Fibroblast of the conjunctiva (primary cell): ENCODE data around the gene RXFP3.
"Not testable (repeated sequence)": the region's sequence is repeated elsewhere in the genome, so short reads cannot be mapped to it uniquely, and the experiment has no call there.

Experiments
- DNase-seq: peaks from one replicate; pipeline ENCODE4 v3.0.0-alpha.2; 2010; ENCODE audit warnings: low read depth

RXFP3 gene, protein sequence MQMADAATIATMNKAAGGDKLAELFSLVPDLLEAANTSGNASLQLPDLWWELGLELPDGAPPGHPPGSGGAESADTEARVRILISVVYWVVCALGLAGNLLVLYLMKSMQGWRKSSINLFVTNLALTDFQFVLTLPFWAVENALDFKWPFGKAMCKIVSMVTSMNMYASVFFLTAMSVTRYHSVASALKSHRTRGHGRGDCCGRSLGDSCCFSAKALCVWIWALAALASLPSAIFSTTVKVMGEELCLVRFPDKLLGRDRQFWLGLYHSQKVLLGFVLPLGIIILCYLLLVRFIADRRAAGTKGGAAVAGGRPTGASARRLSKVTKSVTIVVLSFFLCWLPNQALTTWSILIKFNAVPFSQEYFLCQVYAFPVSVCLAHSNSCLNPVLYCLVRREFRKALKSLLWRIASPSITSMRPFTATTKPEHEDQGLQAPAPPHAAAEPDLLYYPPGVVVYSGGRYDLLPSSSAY

DNA sequence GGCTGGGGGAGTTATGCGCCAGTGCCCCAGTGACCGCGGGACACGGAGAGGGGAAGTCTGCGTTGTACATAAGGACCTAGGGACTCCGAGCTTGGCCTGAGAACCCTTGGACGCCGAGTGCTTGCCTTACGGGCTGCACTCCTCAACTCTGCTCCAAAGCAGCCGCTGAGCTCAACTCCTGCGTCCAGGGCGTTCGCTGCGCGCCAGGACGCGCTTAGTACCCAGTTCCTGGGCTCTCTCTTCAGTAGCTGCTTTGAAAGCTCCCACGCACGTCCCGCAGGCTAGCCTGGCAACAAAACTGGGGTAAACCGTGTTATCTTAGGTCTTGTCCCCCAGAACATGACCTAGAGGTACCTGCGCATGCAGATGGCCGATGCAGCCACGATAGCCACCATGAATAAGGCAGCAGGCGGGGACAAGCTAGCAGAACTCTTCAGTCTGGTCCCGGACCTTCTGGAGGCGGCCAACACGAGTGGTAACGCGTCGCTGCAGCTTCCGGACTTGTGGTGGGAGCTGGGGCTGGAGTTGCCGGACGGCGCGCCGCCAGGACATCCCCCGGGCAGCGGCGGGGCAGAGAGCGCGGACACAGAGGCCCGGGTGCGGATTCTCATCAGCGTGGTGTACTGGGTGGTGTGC is at the start of gene RXFP3:
Gene RXFP3, plus strand, starts transcription at position 6 of the 636 bp plus-strand sequence. Its CDS starts 355 bp downstream, at position 361.
- no peak for DNase-seq

DNA sequence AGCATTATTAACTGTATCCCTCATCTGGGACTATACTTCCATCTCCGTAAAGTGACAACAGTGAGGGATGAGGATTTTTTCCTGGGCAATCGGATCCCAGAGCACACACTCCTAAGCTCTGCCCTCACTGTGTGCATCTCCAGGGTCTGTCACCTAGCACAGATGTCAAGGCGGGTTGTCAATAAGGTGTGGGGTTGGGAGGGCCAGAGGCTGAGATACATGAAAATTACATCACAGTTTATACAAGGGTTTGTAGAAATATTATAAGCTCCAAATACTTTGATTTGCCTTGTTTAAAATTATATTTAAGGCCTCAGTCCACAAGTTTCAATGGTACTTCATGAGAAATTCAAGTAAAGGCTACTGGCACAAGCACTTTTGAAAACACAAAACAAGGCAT is 48.9 kb upstream of the RXFP3 start:
- DNase-seq: no peak

DNA sequence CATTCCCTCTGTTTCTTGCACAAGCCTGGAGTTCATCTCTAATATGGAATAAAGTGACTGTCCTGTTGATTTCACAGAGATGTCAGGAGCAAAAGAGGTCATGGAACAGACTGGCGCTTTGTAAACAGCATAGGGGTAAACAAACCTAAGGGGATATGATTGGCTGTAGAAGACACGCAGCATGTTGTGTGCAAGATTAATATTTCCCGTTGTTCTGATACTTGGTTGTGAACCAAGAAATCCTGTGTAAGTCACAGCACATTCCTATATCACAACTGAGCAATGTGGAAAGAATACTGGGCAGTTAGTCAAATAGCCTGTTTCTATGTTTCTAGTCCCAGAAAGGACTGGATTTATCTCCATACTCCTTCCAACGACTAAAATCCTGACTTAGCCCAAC is 47.6 kb upstream of the RXFP3 start:
- DNase-seq: no peak

DNA sequence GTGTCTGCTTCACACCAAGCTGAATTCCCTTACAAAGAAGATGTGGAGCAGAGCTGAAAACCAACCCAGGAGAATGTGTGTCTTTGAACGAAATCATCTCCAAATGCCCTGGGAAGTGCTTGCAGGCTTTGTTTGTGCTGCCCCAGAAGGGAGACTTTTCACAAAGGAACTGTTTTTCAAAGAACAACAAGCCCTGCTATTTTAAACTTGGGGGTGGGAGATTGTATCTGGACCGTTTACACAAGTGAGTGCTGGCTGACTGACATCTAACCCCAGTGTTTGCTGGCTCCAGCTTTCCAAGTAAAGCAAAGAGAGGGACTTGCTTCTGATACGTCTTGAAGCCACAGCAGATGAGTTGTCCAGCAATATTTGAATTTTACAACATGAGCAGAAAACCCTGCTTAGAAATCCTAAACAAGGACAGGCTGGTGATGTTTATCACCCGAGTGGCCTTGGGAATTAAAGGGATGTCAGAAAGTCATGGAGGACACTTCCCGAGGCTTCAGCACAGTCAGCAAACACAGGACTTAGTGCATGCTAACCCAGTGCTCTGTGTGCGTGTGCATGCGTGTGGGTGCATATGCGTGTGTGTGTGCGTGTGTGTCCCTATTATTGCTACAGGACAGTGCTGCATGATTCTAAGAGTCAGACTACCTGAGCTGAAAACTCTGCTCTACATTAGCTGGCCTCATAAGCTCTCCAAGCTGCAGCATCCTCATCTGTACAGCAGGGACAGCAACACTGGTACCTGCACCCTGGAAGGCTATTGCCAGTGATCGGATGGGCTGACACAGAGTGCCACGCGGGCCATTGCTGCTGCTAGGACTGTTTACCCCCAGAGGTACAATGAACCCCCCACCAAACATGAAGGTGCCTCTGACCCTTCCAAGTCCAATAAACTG is 45.8 kb upstream of the RXFP3 start:
- no peak for DNase-seq

DNA sequence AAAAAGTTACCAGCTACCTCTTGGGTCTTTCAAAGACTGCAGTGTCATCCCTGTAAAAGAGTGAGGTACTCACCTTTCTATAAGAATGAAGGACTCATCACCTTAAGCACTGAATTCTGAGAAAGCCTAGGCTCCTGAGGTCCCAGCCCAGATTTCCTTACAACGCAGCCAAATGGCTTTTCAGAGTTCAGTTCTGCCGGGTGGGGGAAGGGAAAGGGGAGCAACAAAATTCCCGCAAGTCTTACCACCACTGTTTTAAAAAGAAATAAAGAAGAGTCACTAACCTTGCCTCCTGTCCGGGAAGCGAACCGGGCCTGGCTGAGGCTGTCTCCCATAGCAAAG is 44.8 kb upstream of the RXFP3 start:
- DNase-seq: no peak

DNA sequence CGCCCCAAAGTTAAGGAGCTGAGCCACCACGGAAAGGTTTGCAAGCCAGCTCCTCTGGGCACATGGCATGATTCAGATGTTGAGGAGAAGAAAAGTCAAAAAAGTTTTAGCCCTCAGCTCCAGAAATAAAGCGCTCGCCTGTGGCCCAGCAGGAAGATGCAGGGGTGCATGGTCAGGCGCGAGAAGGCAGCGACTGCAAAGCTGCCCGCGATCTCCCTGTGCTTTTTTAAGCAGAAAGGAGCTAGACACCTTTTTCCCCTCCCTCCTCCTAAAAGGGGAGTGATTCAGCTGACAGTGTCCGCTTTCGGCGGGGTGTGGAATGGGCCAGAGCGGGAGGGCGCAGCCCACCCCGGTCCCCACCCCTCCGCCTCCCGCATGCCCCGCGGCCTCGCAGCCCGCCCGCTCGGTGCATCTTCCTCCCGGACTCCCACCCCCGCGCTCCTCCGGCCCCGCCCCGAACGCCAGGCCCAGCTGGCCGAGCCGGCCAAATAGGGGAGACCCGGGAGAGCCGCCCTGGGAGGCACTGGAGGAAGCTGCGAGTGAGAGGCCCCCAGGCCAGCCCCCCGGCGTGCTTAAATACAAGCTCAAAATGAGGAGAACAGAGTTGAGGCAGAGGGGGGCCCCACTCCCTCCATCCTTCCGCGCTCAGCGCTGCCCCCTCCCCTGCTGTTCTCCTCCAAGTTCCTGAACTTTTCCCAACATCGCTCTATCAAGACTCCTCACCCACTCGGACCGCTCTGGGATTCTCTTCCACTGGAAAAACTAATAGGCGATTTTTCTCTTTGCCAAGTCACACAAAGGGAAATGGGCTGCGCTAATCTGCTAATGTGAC is 44.2 kb upstream of the RXFP3 start, which contains the start of gene ADAMTS12:
Gene ADAMTS12, minus strand, starts transcription at position 203 of the 832 bp plus-strand sequence. Its CDS starts 134 bp downstream, at position 69.
- no peak for DNase-seq

DNA sequence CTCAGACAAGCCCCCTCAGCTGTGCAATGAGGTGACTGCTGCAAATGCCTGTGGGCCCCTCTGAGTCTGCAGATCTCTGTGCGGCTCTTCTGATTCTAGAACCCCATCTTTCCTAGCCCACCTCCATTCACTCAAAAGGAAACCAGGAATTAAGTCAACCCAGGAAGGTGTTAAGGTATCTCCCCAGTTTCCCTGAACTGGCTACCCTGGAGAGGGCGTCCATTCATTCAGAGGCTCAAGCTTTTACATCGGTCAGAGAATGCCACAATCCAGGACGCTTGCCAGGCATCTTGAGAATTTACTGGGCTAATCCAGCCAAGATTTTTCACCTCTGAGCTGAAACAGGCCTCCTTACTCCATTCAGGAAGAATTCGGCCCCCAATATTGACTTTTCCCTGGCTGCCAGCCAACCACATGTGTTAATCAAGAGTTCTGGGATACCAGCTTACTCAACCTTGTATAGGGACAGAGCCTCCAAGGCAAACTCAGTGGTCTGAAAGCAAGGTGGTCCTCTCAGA is 43.5 kb upstream of the RXFP3 start:
- DNase-seq: peak; percentile 91

DNA sequence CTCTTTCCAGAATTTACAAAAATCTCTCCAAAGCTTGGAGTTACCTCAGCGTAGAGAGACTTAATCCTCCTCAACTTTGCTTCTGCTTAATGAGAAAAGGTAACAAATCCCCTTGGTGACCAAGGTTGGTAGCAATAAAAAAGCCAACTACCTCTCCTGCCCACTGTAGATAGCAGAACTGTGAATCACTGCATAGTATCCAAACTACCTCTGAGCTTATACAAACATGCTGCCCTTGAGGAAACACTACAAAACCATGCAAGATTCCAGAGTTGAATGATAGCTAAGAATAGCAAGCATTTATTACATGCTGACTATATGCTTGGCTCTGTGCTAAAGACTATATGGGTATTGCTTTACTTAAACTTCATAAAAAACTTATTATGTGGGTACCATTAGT is 41.6 kb upstream of the RXFP3 start:
- no peak for DNase-seq

DNA sequence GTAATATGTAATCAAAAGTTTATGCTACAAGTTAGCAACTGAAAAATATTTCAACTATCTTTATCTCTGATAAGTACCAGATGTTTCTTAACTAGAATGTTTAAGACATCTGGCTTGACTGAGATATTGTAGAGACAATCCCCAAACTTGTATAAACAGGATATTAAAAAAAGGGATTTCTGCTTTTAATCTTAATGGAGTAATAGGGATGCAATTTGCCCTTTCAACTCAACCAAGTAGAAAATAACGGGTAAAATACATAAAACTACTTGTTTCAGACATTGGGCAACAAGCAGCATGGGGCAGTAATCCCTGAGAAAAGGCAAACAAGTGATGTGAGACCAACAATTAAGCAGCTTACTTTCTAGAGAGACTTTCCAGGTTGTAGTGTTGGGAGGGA is 35.0 kb upstream of the RXFP3 start:
- DNase-seq: no peak

DNA sequence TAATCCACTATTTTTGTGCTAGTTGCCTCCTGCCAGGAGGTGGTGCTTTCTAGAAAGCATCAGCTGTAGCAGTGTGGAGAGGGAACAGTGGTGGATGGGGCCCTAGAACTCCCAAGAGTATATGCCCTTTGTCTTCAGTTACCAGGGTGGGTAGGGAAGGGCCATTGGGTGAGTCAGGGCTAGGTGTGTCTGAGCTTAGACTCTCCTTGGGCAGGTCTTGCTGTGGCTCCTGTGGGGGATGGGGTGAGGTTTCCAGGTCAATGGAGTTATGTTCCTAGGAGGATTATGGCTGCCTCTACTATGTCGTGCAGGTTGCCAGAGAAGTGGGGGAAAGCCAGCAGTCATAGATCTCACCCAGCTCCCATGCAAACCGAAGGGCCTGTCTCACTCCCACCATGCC is 33.1 kb upstream of the RXFP3 start:
- DNase-seq: no peak

DNA sequence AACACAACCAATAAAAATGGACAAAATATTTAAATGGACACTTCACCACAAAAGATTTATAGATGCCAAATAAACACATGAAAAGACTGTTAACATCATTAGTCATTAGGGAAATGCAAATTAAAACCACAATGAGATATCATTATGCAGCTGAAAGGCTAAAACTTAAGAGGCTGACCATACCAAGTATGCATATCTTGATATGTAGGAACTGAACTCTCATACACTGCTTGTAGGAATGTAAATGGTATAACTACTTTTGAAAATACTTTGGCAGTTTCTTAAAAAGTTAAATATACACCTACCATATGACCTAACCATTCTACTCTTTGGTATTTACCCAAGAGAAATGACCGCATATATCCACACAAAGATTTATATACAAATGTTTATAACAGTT is 30.8 kb upstream of the RXFP3 start:
- DNase-seq: no peak

DNA sequence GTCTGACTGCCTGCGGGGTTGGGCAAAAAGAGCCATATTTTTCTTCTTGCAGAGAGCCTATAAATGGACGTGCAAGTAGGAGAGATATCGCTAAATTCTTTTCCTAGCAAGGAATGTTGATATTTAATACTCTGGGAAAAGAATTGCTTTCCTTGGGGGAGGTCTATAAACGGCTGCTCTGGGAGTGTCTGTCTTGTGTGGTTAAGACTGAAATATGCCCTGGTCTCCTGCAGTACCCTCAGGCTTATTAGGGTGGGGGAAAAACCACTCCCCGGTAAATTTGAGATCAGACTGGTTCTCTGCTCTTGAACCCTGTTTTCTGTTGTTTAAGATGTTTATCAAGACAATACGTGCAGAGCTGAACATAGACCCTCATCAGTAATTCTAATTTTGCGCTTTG is 29.9 kb upstream of the RXFP3 start:
- not testable (repeated sequence) for DNase-seq

DNA sequence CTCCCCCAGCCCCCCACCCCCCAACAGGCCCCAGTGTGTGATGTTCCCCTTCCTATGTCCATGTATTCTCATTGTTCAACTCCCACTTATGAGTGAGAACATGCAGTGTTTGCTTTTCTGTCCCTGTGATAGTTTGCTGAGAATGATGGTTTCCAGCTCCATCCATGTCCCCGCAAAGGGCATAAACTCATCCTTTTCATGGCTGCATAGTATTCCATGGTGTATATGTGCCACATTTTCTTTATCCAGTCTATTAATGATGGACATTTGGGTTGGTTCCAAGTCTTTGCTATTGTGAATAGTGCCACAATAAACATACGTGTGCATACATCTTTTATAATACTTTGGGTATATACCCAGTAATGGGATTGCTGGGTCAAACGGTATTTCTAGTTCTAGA is 21.3 kb upstream of the RXFP3 start:
- DNase-seq: not testable (repeated sequence)

DNA sequence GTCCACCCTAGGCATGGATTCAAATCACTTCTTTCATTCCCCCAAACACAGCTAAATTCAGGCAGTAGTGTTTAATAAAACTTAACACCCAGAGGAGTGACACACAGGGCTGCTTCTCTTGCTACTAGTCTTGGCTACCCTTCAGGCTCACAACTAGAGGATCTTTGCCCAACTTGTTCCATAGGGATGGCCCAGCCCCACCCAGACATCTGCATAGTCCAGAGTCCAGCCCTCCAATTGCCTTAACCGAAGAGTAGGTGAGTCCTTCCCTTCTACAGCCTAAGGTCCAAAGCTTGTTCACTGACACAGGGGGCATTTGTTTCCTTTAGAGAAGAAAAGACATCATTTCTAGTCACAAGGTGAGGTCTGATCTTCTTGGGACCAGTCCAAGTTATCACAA is 15.2 kb upstream of the RXFP3 start:
- DNase-seq: no peak

DNA sequence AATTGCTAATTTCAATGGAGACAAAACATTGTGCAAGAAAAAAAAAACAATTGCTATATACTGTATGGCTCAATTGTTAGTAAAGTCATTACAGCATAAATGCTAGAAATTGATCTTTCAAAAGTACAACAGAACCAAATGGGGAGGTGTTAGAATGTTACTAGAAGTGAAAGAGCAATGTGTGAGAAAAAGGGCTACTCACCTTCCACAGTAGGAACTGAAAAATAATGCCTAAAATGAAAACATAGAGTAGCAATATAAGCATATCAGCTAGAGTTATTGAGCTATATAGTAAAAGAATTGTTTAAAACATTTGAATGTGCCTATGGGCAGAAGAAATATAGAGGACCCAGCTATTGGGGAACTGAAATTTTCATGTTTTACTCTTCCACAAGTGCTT is 10.9 kb upstream of the RXFP3 start:
- no peak for DNase-seq

DNA sequence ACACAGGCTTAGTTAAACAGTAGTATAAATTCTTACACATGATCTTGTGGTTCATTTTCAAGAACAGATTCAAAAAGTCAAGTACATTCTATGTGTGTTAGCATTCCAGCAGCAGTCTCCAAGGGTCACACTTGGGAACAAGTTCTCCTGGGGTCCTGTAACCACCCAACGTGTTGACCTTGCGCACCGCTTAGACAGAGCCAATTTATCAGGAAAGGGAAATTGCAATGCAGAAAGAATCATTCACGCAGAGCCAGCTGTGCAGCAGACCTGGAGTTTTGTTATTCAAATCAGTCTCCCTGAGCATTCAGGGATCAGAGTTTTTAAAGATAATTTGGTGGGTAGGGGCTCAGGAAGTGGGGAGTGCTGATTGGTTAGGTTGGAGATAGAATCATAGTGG is 8.5 kb upstream of the RXFP3 start:
- DNase-seq: no peak

DNA sequence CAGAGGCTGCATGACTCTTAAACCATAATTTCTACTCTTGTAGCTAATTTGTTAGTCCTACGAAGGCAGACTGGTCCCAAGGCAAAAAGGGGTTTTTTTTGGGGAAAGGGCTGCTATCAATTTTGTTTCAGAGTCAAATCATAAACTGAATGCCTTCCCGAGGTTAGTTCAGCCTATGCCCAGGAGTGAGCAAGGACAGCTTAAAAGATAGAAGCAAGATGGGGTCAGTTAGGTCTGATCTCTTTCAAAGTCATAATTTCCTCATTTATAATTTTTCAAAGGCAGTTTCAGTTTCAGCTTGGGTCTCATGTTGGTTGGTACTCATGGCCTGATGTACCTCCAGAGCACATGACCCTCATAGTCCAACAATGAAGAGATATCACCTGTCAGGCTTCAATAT is 7.9 kb upstream of the RXFP3 start:
- no peak for DNase-seq

DNA sequence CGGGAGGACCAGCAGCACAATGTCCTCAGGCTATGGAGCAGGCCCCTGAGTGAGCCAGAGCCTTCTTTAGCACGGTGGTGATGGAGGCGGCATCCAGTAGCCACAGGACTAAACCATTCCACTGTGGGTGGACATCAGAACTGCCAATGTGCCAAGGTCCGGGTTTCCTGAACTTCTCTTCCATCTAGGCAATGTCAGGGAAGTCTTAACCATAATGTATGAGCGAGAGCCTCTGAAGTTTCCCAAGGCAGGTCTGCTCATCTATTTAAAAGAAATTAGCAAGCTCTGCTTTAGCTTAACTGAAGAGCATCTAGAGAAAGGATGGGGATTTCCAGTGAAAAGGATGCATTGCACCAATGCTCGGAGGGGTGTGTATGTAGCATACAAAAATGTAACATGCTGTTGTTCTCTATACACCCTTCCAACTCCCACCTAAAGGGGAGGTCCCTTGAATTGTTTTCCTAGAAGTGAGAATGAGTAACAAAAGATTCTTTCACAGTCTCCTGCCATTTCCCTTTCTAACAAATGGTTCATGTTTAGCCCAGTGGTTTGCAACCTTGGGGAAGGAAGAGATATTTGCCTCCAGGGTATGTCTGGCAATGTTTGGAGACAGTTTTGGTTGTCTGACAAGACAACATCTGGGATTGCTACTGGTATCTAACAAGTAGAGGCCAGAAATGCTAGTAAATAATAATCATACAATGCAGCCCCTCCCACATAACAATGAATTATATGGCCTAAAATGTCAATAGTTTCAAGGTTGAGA is 6.1 kb upstream of the RXFP3 start:
- no peak for DNase-seq

DNA sequence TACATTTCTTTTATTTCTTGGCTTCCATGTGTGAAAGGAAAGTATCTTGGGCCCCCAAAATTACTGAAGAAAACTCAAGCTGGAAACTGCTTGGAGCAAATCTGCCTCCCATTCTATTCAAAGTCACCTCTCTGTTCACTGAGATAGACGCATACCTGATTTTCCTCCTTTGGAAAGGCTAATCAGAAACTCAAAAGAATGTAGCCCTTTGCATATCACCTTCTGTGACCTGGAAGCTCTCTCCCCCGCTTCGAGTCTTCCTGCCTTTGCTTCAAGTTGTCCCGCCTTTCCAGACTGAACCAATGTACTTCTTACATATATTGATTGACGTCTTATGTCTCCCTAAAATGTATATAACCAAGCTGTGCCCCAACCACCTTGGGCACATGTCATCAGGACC is 5.0 kb upstream of the RXFP3 start:
- no peak for DNase-seq

DNA sequence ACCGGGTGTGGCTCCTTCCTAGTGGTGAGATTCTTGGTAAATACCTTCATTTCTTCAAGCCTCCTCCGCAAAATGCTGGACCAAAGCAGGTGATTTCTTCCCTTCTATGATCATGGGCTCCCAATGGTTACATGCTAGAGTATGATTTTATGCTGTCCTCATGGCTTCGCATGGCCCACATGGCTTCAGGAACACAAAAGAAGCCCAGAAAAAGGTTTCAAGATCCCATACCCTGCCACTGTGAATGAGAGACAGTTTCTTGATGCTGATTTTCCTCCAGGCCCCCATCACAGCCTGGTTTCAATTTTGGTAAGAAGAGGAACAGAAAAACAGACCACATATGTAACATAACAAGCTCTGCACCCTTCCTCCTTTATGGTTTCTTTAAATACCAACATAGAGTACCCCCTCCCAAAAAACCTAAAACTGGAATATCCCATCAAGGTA is 2.4 kb upstream of the RXFP3 start:
- DNase-seq: no peak

DNA sequence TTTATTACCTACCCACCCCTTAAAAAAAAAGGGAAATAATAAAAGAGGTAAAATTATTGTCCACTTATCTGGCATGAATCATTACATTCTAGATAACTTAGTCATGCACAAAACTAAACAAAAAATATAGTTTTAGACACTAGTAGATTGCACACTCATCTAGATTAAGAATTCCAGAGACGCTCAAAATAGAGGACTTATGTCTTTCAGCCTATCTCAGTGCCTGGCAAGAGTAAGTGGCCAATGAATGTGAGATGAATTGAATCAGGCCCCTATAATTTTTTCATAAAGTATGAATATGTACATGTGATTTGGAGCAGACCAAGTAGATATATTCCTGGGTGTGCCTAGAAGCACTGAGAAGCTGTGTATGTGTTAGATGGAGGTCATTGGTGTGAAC is 2.0 kb upstream of the RXFP3 start:
- DNase-seq: no peak
